ENCODE results near the gene ATCAY. TPM values are rescaled to one million over a fixed set of nuclear protein-coding genes. Genes with fewer than 3 reads are reported as not detected.

ATCAY gene
- polyA plus RNA-seq, 1 donor from 2014 or later = 73.8 TPM

DNA sequence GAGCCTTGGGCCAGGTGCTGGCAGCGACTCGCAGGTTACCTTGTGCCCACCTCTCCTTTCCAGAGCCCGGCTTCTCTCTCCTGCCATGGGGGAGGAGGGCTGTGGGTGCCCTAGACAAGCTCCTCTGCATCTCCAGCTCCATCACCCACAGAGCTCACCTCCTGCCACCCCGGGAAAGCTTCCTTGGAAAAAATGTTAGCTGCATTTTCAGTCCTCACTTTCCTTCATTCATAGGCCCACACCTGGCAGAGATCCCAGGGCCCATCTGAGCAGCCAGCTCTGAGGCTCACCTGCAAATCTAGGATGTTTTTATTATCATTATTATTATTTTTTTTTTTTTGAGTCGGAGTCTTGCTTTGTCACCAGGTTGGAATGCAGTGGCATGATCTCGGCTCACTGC lies 48.5 kb upstream of the ATCAY start:
- no peaks in the 10 kb centered on the region for H3F3A ChIP-seq (ENCODE audit: insufficient read depth, low read length, poor library complexity, severe bottlenecking)
- H3K9ac ChIP-seq (ENCODE audit: low read length) = no peak overlapping the region
- H3K36me3 ChIP-seq (ENCODE audit: insufficient read depth, low read length) = no peaks in the 10 kb centered on the region
- no peak overlapping the region for H2AFZ ChIP-seq (ENCODE audit: low read depth, low read length)
- no peaks in the 10 kb centered on the region for H3K79me2 ChIP-seq (replicated peaks; ENCODE audit: insufficient read depth, low read length)
- TF ChIP-seq SMC3 (conservative IDR thresholded peaks at IDR 0.05; ENCODE audit: poor library complexity) = no peak
- TF ChIP-seq EP300 (conservative IDR thresholded peaks at IDR 0.05; ENCODE audit: poor library complexity, severe bottlenecking) = no peak
- TF ChIP-seq, protein P1, sequence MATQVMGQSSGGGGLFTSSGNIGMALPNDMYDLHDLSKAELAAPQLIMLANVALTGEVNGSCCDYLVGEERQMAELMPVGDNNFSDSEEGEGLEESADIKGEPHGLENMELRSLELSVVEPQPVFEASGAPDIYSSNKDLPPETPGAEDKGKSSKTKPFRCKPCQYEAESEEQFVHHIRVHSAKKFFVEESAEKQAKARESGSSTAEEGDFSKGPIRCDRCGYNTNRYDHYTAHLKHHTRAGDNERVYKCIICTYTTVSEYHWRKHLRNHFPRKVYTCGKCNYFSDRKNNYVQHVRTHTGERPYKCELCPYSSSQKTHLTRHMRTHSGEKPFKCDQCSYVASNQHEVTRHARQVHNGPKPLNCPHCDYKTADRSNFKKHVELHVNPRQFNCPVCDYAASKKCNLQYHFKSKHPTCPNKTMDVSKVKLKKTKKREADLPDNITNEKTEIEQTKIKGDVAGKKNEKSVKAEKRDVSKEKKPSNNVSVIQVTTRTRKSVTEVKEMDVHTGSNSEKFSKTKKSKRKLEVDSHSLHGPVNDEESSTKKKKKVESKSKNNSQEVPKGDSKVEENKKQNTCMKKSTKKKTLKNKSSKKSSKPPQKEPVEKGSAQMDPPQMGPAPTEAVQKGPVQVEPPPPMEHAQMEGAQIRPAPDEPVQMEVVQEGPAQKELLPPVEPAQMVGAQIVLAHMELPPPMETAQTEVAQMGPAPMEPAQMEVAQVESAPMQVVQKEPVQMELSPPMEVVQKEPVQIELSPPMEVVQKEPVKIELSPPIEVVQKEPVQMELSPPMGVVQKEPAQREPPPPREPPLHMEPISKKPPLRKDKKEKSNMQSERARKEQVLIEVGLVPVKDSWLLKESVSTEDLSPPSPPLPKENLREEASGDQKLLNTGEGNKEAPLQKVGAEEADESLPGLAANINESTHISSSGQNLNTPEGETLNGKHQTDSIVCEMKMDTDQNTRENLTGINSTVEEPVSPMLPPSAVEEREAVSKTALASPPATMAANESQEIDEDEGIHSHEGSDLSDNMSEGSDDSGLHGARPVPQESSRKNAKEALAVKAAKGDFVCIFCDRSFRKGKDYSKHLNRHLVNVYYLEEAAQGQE (IDR thresholded peaks at IDR 0.05; ENCODE audit: borderline replicate concordance) = no peak
- TF ChIP-seq POLR2AphosphoS5 (IDR thresholded peaks at IDR 0.05) = no peak
- no peak for TF ChIP-seq TAF1 (IDR thresholded peaks at IDR 0.05; ENCODE audit: low read depth)
- TF ChIP-seq, protein P2, sequence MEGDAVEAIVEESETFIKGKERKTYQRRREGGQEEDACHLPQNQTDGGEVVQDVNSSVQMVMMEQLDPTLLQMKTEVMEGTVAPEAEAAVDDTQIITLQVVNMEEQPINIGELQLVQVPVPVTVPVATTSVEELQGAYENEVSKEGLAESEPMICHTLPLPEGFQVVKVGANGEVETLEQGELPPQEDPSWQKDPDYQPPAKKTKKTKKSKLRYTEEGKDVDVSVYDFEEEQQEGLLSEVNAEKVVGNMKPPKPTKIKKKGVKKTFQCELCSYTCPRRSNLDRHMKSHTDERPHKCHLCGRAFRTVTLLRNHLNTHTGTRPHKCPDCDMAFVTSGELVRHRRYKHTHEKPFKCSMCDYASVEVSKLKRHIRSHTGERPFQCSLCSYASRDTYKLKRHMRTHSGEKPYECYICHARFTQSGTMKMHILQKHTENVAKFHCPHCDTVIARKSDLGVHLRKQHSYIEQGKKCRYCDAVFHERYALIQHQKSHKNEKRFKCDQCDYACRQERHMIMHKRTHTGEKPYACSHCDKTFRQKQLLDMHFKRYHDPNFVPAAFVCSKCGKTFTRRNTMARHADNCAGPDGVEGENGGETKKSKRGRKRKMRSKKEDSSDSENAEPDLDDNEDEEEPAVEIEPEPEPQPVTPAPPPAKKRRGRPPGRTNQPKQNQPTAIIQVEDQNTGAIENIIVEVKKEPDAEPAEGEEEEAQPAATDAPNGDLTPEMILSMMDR (IDR thresholded peaks at IDR 0.05; ENCODE audit: poor library complexity, severe bottlenecking) = no peak
- no peak for TF ChIP-seq RAD21 (conservative IDR thresholded peaks at IDR 0.05)
- no peak for TF ChIP-seq MXI1 (conservative IDR thresholded peaks at IDR 0.05; ENCODE audit: poor library complexity, severe bottlenecking)
- no peak for TF ChIP-seq EZH2 (IDR thresholded peaks at IDR 0.05; ENCODE audit: borderline replicate concordance, insufficient read depth, low read length, poor library complexity, severe bottlenecking)
- H3K9me3 ChIP-seq (ENCODE audit: low read length) = no peaks in the 10 kb centered on the region
- H3K4me3 ChIP-seq (ENCODE audit: low read length) = no peak overlapping the region
- no peaks in the 10 kb centered on the region for H3K27me3 ChIP-seq (ENCODE audit: insufficient read depth, low read depth, low read length)
- no peak overlapping the region for H3K4me2 ChIP-seq (ENCODE audit: low read length)
- H4K20me1 ChIP-seq (ENCODE audit: insufficient read depth) = no peaks in the 10 kb centered on the region
- no peak overlapping the region for H3K27ac ChIP-seq (ENCODE audit: low read length)
- no peaks in the 10 kb centered on the region for H3K9me2 ChIP-seq (ENCODE audit: insufficient read depth, low read length)

DNA sequence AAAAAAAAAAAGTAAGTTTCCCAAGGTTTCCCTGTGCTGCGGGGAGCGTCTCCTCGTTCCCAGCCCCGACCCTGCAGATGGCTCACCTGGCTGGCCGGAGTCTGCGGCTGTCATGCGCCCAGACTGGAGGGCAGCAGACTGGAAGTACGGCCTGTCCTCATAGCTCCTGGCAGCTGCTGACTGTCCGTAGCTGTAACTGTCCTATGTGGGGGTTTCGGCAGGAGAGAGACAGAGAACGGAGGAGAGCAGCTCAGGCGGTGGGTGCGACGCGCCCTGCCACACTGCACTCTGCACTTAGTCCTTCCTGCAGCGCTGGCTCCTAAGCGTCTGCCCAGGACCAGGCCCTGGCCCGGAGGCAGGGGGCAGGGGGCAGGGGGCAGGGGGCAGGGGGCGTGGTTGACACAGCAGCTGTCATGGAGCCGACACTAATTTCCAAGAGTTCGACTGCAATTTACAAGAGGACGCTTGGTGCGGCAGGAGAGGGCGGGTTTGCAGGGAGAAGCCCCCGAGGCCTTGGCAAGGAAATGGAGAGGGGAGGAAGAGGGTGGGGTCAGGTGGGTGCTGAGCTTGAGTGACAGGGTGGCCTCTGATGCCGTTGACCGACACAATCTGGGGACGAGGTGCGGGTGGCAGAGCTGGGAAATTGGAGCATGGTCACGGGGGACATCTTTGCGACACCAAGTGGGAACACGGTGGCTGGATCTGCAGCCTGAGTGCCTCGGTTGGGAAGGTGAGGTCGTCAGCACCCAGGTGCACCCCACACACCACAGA lies 46.7 kb upstream of the ATCAY start:
- no peak overlapping the region for H3K4me3 ChIP-seq (ENCODE audit: low read length)
- no peaks in the 10 kb centered on the region for H3K9me3 ChIP-seq (ENCODE audit: low read length)
- no peaks in the 10 kb centered on the region for H3K79me2 ChIP-seq (replicated peaks; ENCODE audit: insufficient read depth, low read length)
- no peaks in the 10 kb centered on the region for H4K20me1 ChIP-seq (ENCODE audit: insufficient read depth)
- no peak overlapping the region for H3K27ac ChIP-seq (ENCODE audit: low read length)
- no peaks in the 10 kb centered on the region for H3K9me2 ChIP-seq (ENCODE audit: insufficient read depth, low read length)
- no peaks in the 10 kb centered on the region for H3K36me3 ChIP-seq (ENCODE audit: insufficient read depth, low read length)
- no peak overlapping the region for H2AFZ ChIP-seq (ENCODE audit: low read depth, low read length)
- H3F3A ChIP-seq (ENCODE audit: insufficient read depth, low read length, poor library complexity, severe bottlenecking) = no peaks in the 10 kb centered on the region
- no peak overlapping the region for H3K4me2 ChIP-seq (ENCODE audit: low read length)
- TF ChIP-seq MXI1 (conservative IDR thresholded peaks at IDR 0.05; ENCODE audit: poor library complexity, severe bottlenecking) (no peak), TAF1 (IDR thresholded peaks at IDR 0.05; ENCODE audit: low read depth) (no peak), EZH2 (IDR thresholded peaks at IDR 0.05; ENCODE audit: borderline replicate concordance, insufficient read depth, low read length, poor library complexity, severe bottlenecking) (no peak), RAD21 (conservative IDR thresholded peaks at IDR 0.05) (no peak), SMC3 (conservative IDR thresholded peaks at IDR 0.05; ENCODE audit: poor library complexity) (no peak), EP300 (conservative IDR thresholded peaks at IDR 0.05; ENCODE audit: poor library complexity, severe bottlenecking) (no peak), POLR2AphosphoS5 (IDR thresholded peaks at IDR 0.05) (no peak)
- TF ChIP-seq, protein P1 (IDR thresholded peaks at IDR 0.05; ENCODE audit: borderline replicate concordance) = no peak
- TF ChIP-seq, protein P2 (IDR thresholded peaks at IDR 0.05; ENCODE audit: poor library complexity, severe bottlenecking) = no peak
- no peaks in the 10 kb centered on the region for H3K27me3 ChIP-seq (ENCODE audit: insufficient read depth, low read depth, low read length)
- H3K9ac ChIP-seq (ENCODE audit: low read length) = no peak overlapping the region
